ENCODE measurements around the gene ZFAND3.

DNA sequence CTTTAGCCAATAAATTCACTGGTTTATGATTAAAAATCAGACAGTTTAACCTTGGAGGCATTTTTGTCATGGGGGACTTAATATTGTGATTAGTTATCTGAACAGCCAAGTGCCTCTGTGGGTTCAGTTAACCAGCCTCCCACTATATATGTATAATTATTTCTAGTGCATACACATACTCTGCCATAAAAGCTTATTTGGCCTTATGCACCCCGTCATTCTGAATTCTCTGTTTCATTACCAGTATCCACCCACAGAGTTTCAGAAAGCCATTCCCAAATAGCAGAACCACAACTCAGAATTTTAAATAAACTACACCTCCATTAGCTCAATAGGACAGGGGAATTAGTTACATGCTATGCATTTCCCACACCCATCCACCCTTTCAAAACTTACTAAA is 279.7 kb downstream of the ZFAND3 start:
- TF ChIP-seq, protein P1, sequence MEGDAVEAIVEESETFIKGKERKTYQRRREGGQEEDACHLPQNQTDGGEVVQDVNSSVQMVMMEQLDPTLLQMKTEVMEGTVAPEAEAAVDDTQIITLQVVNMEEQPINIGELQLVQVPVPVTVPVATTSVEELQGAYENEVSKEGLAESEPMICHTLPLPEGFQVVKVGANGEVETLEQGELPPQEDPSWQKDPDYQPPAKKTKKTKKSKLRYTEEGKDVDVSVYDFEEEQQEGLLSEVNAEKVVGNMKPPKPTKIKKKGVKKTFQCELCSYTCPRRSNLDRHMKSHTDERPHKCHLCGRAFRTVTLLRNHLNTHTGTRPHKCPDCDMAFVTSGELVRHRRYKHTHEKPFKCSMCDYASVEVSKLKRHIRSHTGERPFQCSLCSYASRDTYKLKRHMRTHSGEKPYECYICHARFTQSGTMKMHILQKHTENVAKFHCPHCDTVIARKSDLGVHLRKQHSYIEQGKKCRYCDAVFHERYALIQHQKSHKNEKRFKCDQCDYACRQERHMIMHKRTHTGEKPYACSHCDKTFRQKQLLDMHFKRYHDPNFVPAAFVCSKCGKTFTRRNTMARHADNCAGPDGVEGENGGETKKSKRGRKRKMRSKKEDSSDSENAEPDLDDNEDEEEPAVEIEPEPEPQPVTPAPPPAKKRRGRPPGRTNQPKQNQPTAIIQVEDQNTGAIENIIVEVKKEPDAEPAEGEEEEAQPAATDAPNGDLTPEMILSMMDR (conservative IDR thresholded peaks at IDR 0.05 in 1 of 2, IDR thresholded peaks at IDR 0.05 in 1 of 2; ENCODE audit: low read depth in 1 of 2, low read length in 2 of 2), result no peak
- TF ChIP-seq EZH2 (IDR thresholded peaks at IDR 0.05; ENCODE audit: low read length, missing control alignments), result no peak

All from fibroblast of lung (primary cell).